A549 (cell line): ENCODE data around the gene HEXIM2.

Source experiments
- CBX2 ChIP-seq: fragments of 200-600 bp; sonication (generic); IDR thresholded peaks from 2 replicates; pipeline ENCODE4 v1.6.1; 2016; ENCODE audit warnings: low read depth, mild to moderate bottlenecking, borderline replicate concordance
- CEBPB ChIP-seq, 2 experiments: fragments of >200 bp in 1 of 2; sonication (Bioruptor Twin) in 1 of 2; formaldehyde crosslinking in 1 of 2; IDR thresholded peaks; 2 replicates each; pipeline ENCODE4 v1.6.1; 2012 to 2016
- EP300 ChIP-seq, 2 experiments: fragments of >200 bp; sonication (Bioruptor Twin); formaldehyde crosslinking; IDR thresholded peaks; 2 replicates in 1 of 2; 3 replicates in 1 of 2; pipeline ENCODE4 v1.6.1; 2016 to 2017
- ESRRA ChIP-seq: fragments of 150-350 bp; IDR thresholded peaks from 2 replicates; pipeline ENCODE4 v1.6.1; 2014; ENCODE audit warnings: mild to moderate bottlenecking, low read length, borderline replicate concordance
- FOSL2 ChIP-seq, 2 experiments: fragments of 450-650 bp in 1 of 2; fragments of >200 bp in 1 of 2; sonication (Bioruptor Twin) in 1 of 2; formaldehyde crosslinking; IDR thresholded peaks; 2 replicates each; pipeline versions ENCODE4 v1.5.0 to v1.6.1; 2016 to 2020; ENCODE audit warnings: mild to moderate bottlenecking in 1 of 2, moderate library complexity in 1 of 2
- JUN ChIP-seq, 2 experiments: fragments of >200 bp; sonication (Bioruptor Twin); formaldehyde crosslinking; IDR thresholded peaks; 2 replicates in 1 of 2; 3 replicates in 1 of 2; pipeline ENCODE4 v1.6.1; 2016 to 2017
- KDM1A ChIP-seq: fragments of 200-600 bp; sonication (generic); IDR thresholded peaks from 2 replicates; pipeline ENCODE4 v1.6.1; 2016; ENCODE audit warnings: low read depth, mild to moderate bottlenecking
- POLR2A ChIP-seq: IDR thresholded peaks from 2 replicates; pipeline ENCODE4 v1.6.1; 2012; ENCODE audit warnings: mild to moderate bottlenecking, low read length
- RFX5 ChIP-seq: fragments of 450-650 bp; IDR thresholded peaks from 2 replicates; pipeline ENCODE4 v1.7.1; 2014; ENCODE audit warnings: antibody characterized with exemption, mild to moderate bottlenecking, moderate library complexity
- SREBF2 ChIP-seq: fragments of 450-650 bp; IDR thresholded peaks from 2 replicates; pipeline ENCODE4 v1.6.1; 2014; ENCODE audit warnings: mild to moderate bottlenecking, moderate library complexity
- ZNF302 ChIP-seq: fragments of 250-450 bp; sonication (Bioruptor Pico); IDR thresholded peaks from 2 replicates; pipeline ENCODE4 v1.9.0; 2021; ENCODE audit warnings: inconsistent platforms, mild to moderate bottlenecking, moderate library complexity
- TF ChIP-seq, protein P1 (sequence below): fragments of >200 bp; sonication (Bioruptor Twin); formaldehyde crosslinking; IDR thresholded peaks from 3 replicates; pipeline ENCODE4 v1.5.1; 2016
- TF ChIP-seq, protein P2 (sequence below): IDR thresholded peaks from 2 replicates; pipeline ENCODE4 v1.6.1; 2012
- TF ChIP-seq, protein P3 (sequence below): IDR thresholded peaks from 2 replicates; pipeline ENCODE4 v1.6.1; 2012; ENCODE audit warnings: low read depth, borderline replicate concordance

DNA sequence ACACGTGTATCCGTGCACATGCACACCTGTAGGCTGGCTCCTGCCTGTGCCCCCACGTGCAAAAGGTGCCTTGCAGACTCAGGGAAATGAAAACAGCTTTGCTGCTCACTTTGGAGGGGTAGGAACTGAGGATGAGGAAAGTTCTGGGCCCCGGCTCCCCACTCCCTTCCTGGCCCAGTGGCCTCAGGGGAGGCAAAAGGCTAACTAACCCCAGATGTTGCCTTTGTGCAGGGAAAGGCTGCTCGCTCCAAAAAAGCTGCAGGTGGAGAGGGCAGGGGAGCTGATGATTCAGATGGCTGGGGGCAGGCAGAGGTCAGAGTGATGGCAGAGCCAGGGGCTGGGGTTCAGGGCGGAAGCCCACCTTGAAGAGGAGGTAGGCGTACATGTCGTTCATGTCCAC lies 41.7 kb upstream of the HEXIM2 start:
- TF ChIP-seq, protein P1, sequence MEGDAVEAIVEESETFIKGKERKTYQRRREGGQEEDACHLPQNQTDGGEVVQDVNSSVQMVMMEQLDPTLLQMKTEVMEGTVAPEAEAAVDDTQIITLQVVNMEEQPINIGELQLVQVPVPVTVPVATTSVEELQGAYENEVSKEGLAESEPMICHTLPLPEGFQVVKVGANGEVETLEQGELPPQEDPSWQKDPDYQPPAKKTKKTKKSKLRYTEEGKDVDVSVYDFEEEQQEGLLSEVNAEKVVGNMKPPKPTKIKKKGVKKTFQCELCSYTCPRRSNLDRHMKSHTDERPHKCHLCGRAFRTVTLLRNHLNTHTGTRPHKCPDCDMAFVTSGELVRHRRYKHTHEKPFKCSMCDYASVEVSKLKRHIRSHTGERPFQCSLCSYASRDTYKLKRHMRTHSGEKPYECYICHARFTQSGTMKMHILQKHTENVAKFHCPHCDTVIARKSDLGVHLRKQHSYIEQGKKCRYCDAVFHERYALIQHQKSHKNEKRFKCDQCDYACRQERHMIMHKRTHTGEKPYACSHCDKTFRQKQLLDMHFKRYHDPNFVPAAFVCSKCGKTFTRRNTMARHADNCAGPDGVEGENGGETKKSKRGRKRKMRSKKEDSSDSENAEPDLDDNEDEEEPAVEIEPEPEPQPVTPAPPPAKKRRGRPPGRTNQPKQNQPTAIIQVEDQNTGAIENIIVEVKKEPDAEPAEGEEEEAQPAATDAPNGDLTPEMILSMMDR, result no peak
- TF ChIP-seq FOSL2 (IDR thresholded peaks at IDR 0.05) (no peak), FOSL2 (CRISPR knock-in tag; IDR thresholded peaks at IDR 0.05) (no peak), CEBPB (IDR thresholded peaks at IDR 0.05) (no peak), EP300 (IDR thresholded peaks at IDR 0.05) (no peak), ZNF302 (CRISPR knock-in tag) (no peak), POLR2A (no peak), KDM1A (no peak), RFX5 (no peak), JUN (IDR thresholded peaks at IDR 0.05) (no peak), SREBF2 (no peak), CBX2 (no peak), ESRRA (no peak)
- TF ChIP-seq, protein P2, sequence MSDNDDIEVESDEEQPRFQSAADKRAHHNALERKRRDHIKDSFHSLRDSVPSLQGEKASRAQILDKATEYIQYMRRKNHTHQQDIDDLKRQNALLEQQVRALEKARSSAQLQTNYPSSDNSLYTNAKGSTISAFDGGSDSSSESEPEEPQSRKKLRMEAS, result no peak
- TF ChIP-seq, protein P3, sequence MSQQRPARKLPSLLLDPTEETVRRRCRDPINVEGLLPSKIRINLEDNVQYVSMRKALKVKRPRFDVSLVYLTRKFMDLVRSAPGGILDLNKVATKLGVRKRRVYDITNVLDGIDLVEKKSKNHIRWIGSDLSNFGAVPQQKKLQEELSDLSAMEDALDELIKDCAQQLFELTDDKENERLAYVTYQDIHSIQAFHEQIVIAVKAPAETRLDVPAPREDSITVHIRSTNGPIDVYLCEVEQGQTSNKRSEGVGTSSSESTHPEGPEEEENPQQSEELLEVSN, result no peak
